HUDEP-2 (cell line): ENCODE data around the gene SLC38A10.

Experiments used
- DNase-seq, 76 experiments: peaks; one replicate each; lab custom pipeline; 2025; ENCODE audit not compliant: unreplicated experiment in 76 of 76; lab: John Stamatoyannopoulos, UW

SLC38A10 gene

DNA sequence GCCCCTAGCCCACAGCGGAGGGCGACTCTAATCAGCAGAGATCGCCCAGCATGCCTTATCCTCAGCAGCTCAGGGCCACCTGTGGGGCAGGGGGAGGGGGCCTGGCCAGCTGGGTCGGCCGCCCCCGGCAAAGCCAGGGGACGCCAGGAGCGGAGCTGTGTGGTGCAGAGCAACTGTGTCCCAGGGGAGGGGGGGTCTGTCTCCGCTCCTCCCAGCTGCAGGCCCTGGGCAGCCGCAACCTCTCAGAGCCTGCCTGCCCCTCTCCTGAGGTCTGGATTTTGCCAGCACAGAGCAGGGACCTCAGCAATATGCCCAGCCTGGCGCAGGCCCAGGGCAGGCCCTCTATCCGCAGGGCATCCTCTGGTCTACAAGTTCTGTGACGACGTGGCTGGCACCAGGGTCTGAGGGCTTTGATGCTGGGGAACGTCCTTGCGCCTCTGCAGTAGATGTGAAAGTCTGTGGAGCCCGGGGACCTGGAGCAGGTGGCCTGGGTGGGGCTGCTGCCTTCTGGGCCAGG lies 36.5 kb upstream of the SLC38A10 start:
- DNase-seq = no peak

DNA sequence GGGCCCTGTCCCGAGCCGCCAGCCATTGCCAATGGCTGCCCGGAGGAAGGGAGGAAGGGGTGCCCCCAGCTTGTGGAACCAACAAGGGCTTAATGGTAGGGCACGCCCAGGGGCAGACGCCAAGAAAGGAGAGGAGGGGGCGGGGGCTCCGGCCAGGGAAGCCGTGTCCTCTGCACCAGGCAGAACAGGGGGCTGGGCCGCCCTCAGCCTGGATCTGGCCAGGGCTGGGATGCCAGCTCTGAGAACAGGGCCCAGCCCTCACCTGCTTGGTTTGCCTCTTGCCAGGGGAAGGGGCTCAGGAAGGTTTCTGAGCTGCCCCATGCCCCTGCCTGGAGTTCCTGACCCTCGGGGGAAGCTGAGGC lies 35.8 kb upstream of the SLC38A10 start:
- no peak for DNase-seq

DNA sequence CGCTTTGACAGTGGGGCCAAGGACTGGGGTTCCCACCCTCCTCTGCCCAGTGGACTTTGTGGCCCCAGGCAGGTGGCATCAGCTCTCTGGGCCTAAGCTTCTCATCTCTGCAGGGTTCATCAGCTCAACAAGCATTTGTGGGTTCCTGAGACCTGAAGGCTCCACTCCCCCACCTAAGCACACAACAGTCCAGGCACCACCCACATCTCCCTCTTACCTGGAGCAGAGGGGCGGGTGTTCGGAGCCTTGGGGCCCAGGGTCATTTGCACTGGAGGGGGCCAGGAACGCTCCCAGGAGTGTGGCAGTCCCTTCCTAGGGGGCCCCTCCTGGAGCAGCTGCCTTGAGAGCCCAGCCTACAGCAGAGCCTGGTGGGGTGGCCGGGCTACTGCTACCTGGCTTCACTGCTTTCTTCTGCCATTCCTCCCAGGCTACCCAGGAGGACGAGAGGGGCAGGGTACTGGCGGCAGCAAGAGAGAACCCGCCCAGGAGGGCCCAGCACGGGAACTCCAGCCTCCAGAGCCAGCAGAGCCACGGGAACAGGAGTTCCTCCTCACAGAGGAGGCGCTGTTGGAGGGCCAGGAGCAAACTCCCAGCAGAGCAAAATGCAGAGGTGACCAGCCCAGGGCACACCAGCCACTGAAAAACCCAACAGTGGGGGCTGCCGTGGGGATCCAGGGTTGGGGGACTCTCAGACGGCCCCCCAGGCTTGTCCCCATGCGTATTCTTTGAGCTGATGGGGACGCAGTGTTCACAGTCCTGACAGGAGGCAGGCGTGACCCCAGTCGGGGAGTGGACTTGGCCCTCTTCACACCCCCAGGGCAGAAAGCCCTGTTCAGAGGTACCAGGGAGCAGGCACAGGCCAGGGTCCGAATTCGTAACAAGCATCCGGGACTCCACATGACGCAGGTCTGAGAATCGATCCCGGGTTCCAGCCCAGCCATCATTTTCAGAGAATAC lies 35.1 kb upstream of the SLC38A10 start:
- DNase-seq = no peak

DNA sequence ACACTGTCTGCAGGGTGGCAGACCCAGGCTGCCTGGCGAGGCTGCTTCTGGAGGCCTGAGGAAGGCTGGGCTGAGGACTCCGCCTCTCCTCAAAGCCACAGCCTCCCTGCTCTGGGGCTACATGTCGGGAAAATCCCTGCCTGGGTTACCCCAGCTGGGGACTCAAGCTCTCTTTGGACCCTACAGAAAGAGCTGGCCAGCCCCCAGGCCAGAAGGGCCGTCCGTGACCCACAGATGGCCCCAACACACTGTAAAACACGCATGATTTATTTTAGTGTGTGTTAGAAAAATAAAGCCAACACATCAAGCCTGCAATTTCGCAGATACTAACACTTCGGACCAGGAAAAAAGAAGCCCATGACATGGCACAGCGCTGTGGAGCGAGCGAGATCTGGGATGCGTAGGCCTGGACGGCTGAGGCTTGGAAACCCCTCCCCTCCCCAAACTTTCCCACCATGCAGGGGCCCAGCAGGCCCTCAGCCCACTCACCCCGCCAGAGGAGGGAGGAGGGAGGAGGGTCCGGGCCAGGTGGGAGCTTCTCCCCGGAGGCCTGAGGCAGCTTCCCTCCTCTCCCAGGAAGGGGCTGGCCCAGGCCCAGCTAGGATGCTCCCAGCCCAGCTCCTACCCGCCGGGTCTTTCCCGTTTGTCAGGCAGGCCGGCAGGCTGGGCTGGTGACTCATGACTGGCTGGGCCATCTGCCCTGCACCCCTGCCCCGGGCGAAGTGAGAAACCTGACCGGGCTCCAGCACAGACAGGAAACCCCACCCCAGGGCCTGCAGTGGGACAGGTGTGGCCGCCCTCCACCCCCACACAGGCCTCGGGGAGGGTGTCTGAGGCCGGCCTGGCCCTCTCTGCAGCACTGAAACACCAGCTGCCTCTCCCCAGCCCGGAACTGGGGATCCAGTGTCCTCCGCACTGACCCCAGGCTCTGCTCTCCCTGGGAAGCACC lies 34.1 kb upstream of the SLC38A10 start:
- DNase-seq = peak in 15 of 76 experiments; percentile 4 to 71 (median 14)

DNA sequence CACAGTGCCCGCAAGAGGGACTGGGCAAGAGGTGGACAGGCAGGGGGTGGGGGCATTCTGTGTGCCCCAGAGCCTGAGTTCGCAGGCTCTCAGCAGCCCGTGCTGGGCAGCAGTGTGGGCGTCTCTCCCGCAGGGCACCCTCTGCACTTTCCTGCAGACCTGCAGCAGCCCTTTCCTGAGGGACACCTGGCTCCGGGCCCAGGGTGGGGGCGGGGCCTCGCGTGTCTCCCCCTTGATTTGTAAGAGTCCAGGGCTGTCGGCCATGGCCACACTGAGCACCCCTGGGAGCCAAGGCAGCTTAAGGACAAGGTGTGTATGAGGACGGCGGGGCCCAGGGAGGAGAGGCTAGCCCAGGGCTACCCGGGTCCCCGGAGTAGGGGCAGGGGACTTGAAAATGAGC lies 33.4 kb upstream of the SLC38A10 start:
- DNase-seq = no peak

DNA sequence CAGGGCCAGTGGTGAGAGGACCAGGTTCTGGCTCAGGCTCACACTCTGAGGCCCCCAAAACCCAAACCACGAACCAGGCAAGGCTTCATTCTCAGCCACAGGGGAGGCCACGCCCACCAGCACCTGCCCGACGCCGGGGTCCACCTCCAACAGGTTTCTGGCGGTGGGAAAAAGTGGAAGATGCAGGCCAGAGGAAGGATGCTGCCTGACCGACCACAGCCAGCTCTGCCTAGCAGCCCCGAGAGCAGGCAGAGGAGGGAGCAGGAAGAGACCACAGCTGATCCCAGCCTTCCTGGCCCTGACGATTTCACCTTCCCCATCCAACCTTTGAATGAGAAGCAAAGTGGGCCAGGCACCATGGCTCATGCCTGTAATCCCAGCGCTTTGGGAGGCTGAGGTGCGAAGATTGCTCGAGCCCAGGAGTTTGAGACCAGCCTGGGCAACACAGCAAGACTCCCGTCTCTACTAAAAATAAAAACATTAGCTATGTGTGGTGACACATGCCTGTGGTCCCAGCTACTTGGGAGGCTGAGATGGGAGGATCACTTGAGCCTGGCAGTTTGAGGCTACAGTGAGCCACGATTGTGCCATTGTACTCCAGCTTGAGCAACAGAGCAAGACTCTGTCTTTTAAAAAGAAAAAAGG lies 30.7 kb upstream of the SLC38A10 start:
- no peak for DNase-seq

DNA sequence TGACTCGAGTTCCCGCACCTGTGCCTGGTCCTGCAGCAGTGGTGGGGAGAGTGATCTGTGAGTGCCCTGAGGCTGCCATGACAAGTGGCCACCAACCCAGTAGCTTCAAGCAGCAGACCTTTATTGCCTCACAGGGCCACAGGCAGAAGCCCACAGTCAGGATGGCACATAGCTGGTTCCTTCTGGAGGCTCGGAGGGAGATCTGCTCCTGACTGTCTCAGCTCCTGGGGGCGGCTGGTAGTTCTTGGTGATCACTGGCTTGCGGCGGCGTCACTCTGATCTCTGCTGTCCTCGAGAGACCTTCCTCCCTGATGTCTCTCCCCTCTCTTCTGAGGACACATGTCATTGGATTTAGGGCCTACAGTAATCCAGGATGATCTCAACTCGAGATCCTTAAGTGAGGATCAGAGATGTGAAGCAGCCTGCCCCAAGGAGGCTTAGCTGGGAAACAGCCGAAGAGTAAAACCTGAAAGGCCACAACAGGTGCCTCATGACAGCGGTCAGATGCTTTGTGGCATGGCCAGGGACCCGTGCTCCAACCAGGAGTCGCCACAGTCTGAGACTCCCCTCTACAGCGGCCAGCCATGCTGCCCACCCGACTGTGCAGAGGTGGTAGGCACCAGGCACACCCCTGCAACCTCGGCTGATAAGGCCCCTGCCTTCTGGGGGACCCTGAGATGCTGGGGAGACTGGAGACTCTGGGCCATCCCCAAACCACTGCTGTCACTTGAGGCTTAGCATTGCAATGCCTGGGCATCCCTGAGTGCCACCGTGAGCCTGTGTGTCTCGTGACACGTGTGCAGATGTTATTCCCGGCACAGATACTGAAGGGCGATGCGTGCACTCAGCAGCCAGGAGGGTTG lies 30.0 kb upstream of the SLC38A10 start:
- no peak for DNase-seq

DNA sequence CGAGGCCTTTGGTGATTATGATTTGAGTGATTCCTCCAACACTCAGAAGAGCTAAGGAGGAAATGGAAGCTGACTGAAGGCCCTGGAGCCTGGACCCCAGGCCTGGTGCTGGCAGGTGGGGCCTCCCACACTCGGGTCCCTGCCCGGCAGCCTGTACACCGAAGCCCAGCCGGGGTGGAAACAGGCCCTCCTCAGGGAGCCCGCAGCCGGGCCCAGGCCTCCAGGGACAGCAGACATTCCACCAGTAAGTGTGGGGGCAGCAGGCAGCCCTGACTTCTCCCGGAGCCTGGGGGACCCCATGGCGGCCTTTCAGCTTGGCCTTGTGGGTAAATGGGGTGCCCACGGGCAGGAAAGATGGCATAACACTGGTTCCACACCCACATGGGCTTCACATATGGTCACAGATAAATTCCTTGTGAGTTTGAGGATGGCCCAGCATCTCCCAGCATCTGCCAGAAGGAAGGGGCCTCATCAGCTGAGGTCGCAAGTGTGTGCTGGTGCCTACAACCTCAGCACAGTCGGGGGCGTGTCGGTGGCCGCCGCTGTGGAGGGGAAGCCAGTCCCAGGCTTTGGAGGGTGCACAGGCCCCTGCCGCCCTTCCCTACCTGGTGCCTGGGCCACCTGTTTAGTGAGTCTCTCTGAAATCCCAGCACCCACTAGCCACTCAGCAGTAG lies 29.2 kb upstream of the SLC38A10 start:
- DNase-seq = no peak

DNA sequence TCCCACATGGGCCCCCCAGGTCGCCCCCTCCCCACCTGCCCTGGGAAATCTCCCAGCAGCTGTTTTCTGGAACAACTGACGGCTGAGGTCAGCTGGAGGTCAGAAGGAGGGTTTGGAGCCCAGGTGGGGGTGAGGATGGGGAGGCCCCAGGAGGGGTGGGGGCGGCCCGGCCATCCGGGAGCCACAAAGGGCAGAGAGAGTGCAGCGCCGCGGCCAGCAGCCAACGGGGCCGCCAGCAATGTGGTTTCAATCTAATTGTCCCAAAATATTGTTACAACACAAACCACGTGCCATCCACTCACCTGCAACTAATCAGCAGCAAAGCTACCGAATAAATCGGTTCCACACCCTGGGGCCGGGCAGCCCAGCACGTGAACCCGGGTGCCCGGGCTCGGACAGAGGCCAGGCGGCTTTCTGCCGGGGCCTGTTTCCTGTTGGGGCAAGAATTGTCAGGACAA lies 28.3 kb upstream of the SLC38A10 start:
- DNase-seq = no peak

DNA sequence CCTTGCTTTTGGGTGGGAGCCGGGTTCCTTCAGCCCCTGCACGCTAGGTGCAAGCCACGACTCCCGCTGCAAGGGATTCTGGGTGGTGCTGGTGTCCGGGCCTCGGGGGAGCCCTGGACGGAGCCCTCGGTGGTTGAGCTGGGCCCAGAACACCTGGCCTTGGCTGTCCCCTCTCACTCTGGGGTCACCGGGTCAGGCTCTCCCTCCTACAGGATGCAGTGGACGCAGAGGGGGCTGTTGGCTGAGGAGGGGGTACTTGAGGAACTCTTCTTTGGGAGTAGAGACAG lies 27.9 kb upstream of the SLC38A10 start:
- DNase-seq = no peak

DNA sequence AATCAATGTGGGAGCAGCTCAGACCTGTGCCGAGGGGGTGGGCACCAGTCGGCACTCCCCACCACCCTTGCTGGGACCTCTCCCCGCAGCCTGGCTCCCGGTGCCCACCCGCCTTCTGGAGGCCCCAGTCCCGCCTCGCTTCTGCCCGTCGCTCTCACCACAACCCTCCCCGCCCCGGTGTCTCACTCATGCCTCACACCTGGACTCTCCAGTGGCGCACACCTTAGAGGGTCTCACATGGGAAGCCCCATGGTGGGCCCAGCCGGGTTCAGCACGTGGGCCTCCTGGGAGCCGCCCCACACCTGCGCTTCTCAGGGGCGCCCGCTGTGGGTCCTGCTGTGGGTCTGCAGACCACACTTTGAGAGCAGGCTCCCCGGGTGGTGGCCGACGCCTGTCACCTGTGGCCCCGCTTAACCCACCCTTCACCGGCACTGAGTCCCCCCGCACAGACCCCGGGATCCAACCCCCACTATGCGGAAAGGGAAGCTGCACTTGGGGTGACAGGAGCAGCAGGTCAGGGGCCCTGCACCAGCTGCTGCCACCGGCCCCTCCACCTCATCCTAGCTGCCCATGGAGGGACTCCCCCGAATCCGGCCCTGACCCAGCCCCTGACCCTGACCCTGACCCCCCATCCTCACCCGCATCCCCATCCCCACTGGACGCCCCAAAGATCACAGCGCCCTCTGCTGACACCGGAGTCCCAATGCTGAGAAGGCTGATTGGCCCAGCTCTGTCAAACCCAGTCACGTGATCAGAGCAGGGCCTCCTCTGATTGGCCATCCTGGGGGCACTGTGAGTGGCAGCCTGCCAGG lies 27.4 kb upstream of the SLC38A10 start:
- DNase-seq = peak in 49 of 76 experiments; percentile 1 to 60 (median 21)

DNA sequence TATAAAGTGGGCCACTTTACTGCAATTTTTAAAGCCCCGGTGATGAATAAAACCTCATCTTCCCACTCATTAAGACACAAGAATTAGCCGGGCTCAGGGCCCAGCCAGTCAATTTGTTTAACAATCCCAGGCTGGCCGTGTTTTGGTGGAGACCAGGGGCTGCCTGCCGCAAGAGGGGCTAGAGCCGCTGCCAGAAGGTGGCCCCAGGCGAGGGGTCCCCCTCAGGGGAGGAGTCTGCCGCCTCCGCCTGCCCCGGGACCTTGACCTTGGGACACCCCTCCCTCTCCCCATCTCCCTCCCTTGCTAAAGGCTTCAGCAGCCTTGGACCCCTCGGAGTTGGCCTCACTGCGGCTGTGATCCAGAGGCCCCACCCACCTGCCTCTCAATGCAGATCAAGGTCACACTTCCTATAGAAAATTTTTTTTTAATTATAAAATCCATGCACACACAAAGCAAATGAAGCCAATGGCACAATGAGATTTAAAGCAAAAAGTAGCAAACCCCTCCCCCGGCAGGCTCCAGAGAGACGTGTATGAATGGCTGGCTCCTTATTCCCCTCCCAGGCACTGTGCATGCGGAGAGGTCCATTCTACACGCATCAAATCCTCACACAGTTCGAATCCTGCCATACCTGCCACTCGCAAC lies 23.0 kb upstream of the SLC38A10 start:
- no peak for DNase-seq

DNA sequence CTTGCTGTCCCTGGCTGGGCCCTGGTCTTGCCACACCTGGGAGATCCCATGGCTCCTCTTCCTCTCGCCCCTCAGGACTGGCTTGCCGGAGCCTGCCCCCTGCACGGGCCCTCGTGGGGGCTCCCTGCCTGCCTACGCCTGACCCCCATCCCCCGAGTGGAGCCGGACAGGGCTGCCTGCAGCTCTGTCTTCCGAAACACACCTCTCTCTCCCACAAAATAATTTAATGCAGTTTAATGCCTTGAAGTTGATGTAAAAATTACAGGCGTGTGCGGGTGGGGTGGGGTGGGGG lies 22.4 kb upstream of the SLC38A10 start:
- DNase-seq = no peak

DNA sequence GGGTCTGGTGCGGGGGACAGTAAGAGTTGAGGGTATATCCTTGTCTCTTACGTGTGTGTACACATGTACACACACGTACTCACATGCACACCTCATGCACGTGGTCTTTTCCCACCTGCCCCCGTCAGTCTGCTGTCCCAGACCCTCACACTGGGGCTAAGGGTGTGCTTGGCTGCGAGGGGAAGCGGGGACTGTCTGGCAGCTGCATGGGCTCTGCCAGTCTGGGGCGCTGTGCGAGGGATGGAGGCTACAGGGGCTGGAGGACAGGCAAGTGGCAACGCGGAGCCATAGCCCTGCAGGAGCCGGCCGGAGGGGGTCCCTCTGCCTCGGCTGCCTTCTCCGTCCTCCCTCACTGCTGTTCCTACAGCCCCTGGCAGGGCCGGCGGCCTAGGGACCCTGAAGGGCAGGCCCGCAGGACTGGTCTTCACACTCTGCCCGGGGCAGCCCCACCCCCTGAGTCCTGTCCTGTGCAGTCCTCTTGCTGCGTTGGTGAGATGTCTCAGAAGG lies 20.8 kb upstream of the SLC38A10 start:
- no peak for DNase-seq

DNA sequence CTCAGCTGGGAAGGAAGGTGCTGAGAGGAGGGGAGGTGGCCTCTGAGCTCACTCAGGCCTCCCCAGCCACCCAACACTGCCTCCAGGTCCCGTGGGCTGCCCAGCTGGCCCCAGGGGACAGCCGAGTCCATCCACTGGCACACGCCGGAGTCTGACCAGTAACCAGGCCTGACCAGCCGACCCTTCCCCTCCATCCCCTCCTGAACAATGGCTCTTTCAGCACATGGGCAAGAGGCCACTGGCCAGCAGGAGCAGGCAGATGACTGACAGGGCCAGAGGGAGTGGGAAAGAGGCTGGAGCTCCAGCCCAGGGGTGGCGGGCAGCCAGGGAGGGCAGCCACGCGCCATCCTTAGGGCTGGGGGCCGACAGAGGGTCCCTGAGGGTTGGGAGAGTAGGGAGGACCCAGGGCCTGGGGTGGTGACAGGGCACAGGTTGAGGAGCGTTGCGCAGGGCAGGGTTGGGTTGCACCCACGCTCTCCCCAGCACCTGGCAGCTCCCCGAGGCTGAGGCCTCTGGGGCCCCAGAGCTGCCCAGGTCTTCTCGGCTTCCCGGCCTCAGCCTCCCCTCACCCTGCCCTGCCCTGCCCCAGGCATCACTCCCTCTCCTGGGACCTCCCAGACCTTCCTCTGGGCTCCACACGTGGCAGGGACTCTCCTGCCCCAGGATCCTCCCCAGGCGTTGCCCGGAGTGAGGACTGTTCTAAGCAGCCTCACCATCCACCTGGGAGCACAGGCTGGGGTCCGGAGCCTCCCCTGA lies 20.2 kb upstream of the SLC38A10 start:
- no peak for DNase-seq

DNA sequence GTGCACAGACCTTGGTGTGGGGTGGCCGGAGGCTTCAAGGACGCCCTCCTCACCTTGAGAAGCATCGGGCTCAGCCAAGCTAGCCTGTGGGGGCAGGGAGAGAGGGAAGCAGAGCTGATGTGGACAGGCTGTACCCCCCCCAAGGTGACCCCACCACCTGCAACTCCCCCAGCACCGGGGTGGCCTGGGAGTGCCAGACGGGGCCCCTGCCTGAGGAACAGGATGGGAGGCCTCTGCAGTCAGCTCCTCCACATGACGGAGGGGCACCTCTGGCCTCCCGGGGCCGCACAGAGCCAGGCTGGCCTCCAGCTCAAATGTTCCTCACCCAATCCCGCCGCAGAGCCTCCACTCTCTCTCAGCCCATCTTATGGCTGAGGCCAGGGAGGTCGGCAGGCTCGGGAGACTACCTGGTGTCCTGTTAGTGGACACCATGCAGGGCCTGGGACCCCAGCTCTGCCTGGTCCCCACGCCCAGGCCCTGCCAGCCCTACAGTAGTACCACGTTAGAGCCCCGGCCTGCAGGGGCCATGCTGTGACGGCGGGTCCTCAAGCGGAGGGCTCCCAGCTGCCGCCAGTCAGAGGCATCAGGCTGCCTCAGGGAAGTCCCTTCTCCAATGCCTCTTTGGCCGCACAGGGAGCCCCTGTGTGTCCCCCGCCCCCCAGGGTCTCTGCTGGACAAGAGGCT lies 19.4 kb upstream of the SLC38A10 start:
- no peak for DNase-seq
